ENCODE results near the gene ZNF862. TPM values are rescaled to one million over a fixed set of nuclear protein-coding genes. Genes with fewer than 3 reads are reported as not detected.

The ZNF862 gene
- total RNA-seq, 1 donor from 2014 or later = 22.8 TPM

GRCh38 chr7:149839933-149840332 lies 1.8 kb downstream of the ZNF862 start:
- TF ChIP-seq CTCF (IDR thresholded peaks at IDR 0.05; ENCODE audit: unreplicated experiment) = no peak
- Mint-ChIP-seq H3K36me3 (ENCODE audit: insufficient read depth) (no peaks in the 10 kb centered on the region), H3K9me3 (ENCODE audit: low read depth) (no peaks in the 10 kb centered on the region), H3K27me3 (peaks cover 18% of the 10 kb centered on the region), H3K4me1 (ENCODE audit: low read depth) (peaks cover 11% of the 10 kb centered on the region), H3K27ac (no peak overlapping the region), H3K4me3 (ENCODE audit: low read depth) (peak overlapping the region; percentile 85)
- DNase-seq (ENCODE audit: low spot score, unreplicated experiment) = no peak

GRCh38 chr7:149843566-149843965 lies 5.4 kb downstream of the ZNF862 start:
- H3K4me3 Mint-ChIP-seq (ENCODE audit: low read depth) = no peak overlapping the region
- H3K9me3 Mint-ChIP-seq (ENCODE audit: low read depth) = no peaks in the 10 kb centered on the region
- no peak for DNase-seq (ENCODE audit: low spot score, unreplicated experiment)
- H3K27me3 Mint-ChIP-seq = no peaks in the 10 kb centered on the region
- peaks cover 6% of the 10 kb centered on the region for H3K4me1 Mint-ChIP-seq (ENCODE audit: low read depth)
- no peak overlapping the region for H3K27ac Mint-ChIP-seq
- H3K36me3 Mint-ChIP-seq (ENCODE audit: insufficient read depth) = no peaks in the 10 kb centered on the region
- TF ChIP-seq CTCF (IDR thresholded peaks at IDR 0.05; ENCODE audit: unreplicated experiment) = no peak

- no peak overlapping the region for H3K4me3 Mint-ChIP-seq (ENCODE audit: low read depth)
- H3K27ac Mint-ChIP-seq = no peak overlapping the region
- H3K27me3 Mint-ChIP-seq = no peaks in the 10 kb centered on the region
- TF ChIP-seq CTCF (IDR thresholded peaks at IDR 0.05; ENCODE audit: unreplicated experiment) = no peak
- H3K4me1 Mint-ChIP-seq (ENCODE audit: low read depth) = no peaks in the 10 kb centered on the region
- H3K36me3 Mint-ChIP-seq (ENCODE audit: insufficient read depth) = no peaks in the 10 kb centered on the region
- H3K9me3 Mint-ChIP-seq (ENCODE audit: low read depth) = no peaks in the 10 kb centered on the region
- DNase-seq (ENCODE audit: low spot score, unreplicated experiment) = no peak
These were observed 6.3 kb downstream of the ZNF862 start for GRCh38 chr7:149844445-149844844.

GRCh38 chr7:149845257-149845980 lies 7.2 kb downstream of the ZNF862 start:
- Mint-ChIP-seq H3K9me3 (ENCODE audit: low read depth) (no peaks in the 10 kb centered on the region), H3K4me3 (ENCODE audit: low read depth) (no peak overlapping the region), H3K27ac (no peak overlapping the region), H3K27me3 (no peaks in the 10 kb centered on the region), H3K36me3 (ENCODE audit: insufficient read depth) (no peaks in the 10 kb centered on the region), H3K4me1 (ENCODE audit: low read depth) (no peaks in the 10 kb centered on the region)
- no peak for TF ChIP-seq CTCF (IDR thresholded peaks at IDR 0.05; ENCODE audit: unreplicated experiment)
- no peak for DNase-seq (ENCODE audit: low spot score, unreplicated experiment)

- no peaks in the 10 kb centered on the region for H3K36me3 Mint-ChIP-seq (ENCODE audit: insufficient read depth)
- no peak overlapping the region for H3K4me3 Mint-ChIP-seq (ENCODE audit: low read depth)
These were observed 7.8 kb downstream of the ZNF862 start for GRCh38 chr7:149846021-149846420.

More at GRCh38 chr7:149846021-149846420, 7.8 kb downstream of the ZNF862 start:
- TF ChIP-seq CTCF (IDR thresholded peaks at IDR 0.05; ENCODE audit: unreplicated experiment) = no peak
- Mint-ChIP-seq H3K4me1 (ENCODE audit: low read depth) (no peaks in the 10 kb centered on the region), H3K27ac (no peak overlapping the region), H3K27me3 (no peaks in the 10 kb centered on the region), H3K9me3 (ENCODE audit: low read depth) (no peaks in the 10 kb centered on the region)
- no peak for DNase-seq (ENCODE audit: low spot score, unreplicated experiment)

All from progenitor cell of endocrine pancreas (in vitro differentiated cells).